Measurements from ENCODE around the gene HEG1. TPM values are rescaled to one million over a fixed set of nuclear protein-coding genes. Genes with fewer than 3 reads are reported as not detected.

HEG1 gene
- total RNA-seq, 4 donors from 2014 or later = 13.6 to 22.7 (median 16.8) TPM

DNA sequence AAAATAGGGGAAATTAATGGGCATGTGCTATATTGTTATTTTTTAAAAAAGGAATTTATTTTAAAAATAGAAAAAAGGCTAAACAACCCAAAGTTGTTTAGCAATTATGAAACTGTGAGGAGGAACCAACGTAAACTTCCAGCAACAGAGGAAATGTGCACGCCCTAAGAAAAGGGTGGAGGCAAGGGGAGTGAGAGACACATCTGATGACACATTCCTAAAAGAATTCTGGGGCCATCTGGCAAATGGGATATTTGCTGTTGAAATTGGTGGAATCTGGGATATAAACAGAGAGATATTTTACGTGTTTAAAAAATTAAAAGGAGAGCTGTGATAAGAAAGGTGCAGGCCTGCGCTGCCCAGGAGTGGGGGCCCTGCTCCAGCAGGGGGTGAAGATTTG lies 70.4 kb downstream of the HEG1 start:
- 42 to 63% methylated on average over 4 of the region's 4 CpGs for WGBS, 2 donors
- DNase-seq (ENCODE audit: low spot score in 2 of 2) = peak in 1 of 2 donors; percentile 63
- no peak overlapping the region for H3K4me3 ChIP-seq (ENCODE audit: low read depth, poor library complexity, severe bottlenecking)
- intact Hi-C loops (cut with DNase I; ENCODE audit: low total_unique reads) = no loop called here
- TF ChIP-seq CTCF (IDR thresholded peaks at IDR 0.05) (no peak), POLR2A (IDR thresholded peaks at IDR 0.05) (no peak)

DNA sequence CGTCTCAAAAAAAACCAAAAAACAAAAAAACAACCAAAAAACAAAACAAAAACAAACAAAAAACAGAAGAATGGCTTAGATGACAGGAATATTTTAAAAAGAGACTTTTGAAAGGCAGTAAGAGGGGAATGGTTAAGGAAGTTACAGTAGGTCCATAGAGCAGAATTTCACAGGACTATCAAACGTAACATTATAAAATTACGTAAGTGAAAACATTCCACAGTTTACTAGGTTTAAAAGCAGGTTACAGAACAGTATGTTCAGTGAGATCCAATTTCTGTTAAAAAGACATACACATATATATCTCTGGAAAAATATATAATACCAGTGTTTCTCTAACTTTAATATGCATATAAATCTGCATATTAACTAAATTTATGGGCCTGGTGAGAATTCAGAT lies 71.0 kb downstream of the HEG1 start:
- no peak overlapping the region for H3K4me3 ChIP-seq (ENCODE audit: low read depth, poor library complexity, severe bottlenecking)
- intact Hi-C loops (cut with DNase I; ENCODE audit: low total_unique reads) = no loop called here
- 89 to 94% methylated on average over 3 of the region's 3 CpGs for WGBS, 2 donors
- TF ChIP-seq CTCF (IDR thresholded peaks at IDR 0.05) (no peak), POLR2A (IDR thresholded peaks at IDR 0.05) (no peak)
- no peak for DNase-seq (ENCODE audit: low spot score in 2 of 2)

- H3K4me3 ChIP-seq (ENCODE audit: low read depth, poor library complexity, severe bottlenecking) = no peak overlapping the region
- WGBS, 2 donors = 83 to 96% methylated on average over 2 of the region's 2 CpGs
- no peak for DNase-seq (ENCODE audit: low spot score in 2 of 2)
- TF ChIP-seq CTCF (IDR thresholded peaks at IDR 0.05) (no peak), POLR2A (IDR thresholded peaks at IDR 0.05) (no peak)
- intact Hi-C loops (cut with DNase I; ENCODE audit: low total_unique reads) = loop anchor here (2.0 kb wide), 1 partner anchor 64 kb away; no protein-coding TSS in a partner anchor
Measured at GRCh38 chr3:124982855-124983254, 72.9 kb downstream of the HEG1 start.

DNA sequence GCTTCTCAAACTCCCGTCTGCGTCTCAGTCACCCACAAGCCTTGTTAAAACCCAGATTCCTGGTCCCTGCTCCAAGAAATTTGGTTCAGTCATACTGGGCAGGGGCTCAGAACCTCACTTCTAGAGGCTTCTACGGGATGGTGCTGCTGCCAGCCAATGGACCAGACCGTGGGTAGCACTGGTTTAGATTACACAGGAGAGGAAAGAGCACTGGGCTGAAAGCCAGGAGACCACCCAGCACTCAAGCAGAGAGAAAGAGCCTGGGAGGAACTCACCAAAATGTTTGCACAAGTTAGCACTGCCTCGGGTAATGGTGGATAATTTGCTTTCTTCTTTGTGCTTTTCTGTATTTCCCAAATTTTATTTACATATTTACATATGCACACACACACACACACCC lies 74.3 kb downstream of the HEG1 start:
- H3K4me3 ChIP-seq (ENCODE audit: low read depth, poor library complexity, severe bottlenecking) = no peak overlapping the region
- DNase-seq (ENCODE audit: low spot score in 2 of 2) = no peak
- WGBS, 2 donors = 76 to 79% methylated on average over 5 of the region's 5 CpGs
- TF ChIP-seq POLR2A (IDR thresholded peaks at IDR 0.05) = no peak
- intact Hi-C loops (cut with DNase I; ENCODE audit: low total_unique reads) = no loop called here

DNA sequence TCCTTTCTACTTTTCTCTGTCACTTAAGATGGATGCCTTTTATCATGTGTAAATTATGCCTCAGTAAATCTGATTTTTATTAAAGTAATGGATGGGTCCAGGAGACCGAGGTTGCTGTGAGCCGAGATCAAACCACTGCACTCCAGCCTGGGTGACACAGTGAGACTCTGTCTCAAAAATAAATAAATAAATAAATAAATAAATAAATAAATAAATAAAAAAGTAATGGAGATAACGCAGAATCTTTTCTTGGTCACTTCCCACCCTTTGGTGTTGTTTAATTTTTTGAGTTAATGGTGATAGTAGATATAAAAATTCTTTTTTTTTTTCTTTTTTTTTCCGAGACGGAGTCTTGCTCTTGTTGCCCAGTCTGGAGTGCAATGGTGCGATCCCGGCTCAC lies 77.2 kb downstream of the HEG1 start:
- intact Hi-C loops (cut with DNase I; ENCODE audit: low total_unique reads) = no loop called here
- H3K4me3 ChIP-seq (ENCODE audit: low read depth, poor library complexity, severe bottlenecking) = no peak overlapping the region
- TF ChIP-seq POLR2A (IDR thresholded peaks at IDR 0.05) (no peak), CTCF (IDR thresholded peaks at IDR 0.05) (no peak)
- no peak for DNase-seq (ENCODE audit: low spot score in 2 of 2)
- 96 to 97% methylated on average over 7 of the region's 7 CpGs for WGBS, 2 donors

- WGBS, 2 donors = 87 to 89% methylated on average over 6 of the region's 6 CpGs
- H3K4me3 ChIP-seq (ENCODE audit: low read depth, poor library complexity, severe bottlenecking) = no peak overlapping the region
- TF ChIP-seq POLR2A (IDR thresholded peaks at IDR 0.05) (no peak), CTCF (IDR thresholded peaks at IDR 0.05) (no peak)
- intact Hi-C loops (cut with DNase I; ENCODE audit: low total_unique reads) = no loop called here
- no peak for DNase-seq (ENCODE audit: low spot score in 2 of 2)
Measured at GRCh38 chr3:124976383-124976782, 79.4 kb downstream of the HEG1 start.

Measured in lower leg skin (tissue), 4 donors.